HG03139 (cell line): ENCODE data around the gene SDHAF3.

Experiments used
- ATAC-seq: cut with Tn5 transposase; IDR thresholded peaks from one replicate; pipeline ENCODE4 v1.9.1; 2021; ENCODE audit not compliant: unreplicated experiment

The SDHAF3 gene

DNA sequence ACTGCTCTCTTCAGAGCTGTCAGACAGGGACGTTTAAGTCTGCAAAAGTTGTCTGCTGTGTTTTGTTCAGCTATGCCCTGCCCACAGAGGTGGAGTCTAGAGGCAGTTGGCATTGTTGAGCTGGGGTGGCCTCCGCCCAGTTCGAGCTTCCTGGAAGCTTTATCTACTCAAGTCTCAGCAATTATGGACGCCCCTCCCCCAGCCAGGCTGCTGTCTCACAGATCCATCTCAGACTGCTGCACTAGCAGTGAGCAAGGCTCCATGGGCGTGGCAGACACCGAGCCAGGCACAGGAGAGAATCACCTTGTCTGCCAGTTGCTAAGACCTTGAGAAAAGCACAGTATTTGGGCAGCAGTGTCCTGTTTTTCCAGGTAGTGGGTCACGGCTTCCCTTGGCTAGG lies 98.1 kb downstream of the SDHAF3 start:
- ATAC-seq, result no peak

DNA sequence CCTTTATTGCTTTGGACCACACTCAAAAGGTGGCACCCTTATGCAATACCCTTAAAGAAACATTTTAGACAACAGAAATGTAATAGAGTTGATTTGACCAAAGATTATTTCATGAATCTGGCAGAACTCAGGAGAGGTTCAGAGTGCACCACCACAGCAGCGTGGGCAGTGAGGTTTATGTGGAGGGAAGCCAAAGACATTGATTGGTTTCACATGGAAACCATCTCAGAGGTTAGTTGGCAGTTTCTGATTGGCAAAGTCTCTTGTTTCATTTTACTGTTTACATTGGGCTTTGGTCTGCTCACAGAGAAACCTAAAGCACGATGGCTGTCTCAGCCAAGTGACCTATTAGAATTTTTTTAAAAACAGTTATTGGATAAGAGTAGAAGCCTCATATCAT lies 101.3 kb downstream of the SDHAF3 start:
- no peak for ATAC-seq

DNA sequence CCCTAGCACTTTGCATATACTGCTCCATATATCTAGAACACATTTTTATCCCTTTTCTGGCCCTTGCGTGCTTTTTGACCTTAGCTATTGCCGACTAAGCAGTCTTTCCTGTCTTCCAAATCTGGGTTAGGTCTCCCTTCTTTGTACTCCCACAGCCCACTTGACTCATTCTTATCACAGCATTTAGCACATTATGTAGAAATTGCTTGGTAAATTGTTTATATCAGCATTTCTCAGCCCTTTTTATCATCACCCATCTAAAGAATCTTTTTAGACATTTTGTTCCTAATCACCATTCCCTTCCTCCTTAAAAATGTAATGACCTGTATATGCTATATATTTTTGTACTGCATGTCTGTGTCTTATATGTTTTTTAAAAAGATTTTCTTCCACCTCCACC lies 101.7 kb downstream of the SDHAF3 start:
- no peak for ATAC-seq

DNA sequence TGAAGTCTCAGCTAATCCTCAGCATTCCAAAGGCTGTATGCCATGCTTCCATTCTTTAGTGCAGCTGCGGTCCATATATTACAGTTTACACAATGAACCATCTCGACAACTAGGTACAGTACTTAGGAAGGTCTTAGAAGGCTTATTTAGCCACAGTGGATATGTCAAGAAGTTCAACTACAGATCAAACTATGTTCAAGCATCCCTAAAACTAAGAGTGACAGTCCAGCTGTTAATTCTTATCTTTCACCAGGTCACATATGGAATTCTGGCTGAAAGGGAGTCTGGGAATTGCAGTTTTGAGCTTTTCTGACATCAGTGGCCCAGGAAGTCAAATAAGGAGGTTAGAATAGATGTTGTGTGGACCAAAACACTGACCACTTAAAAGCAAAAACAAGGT lies 106.8 kb downstream of the SDHAF3 start:
- no peak for ATAC-seq

DNA sequence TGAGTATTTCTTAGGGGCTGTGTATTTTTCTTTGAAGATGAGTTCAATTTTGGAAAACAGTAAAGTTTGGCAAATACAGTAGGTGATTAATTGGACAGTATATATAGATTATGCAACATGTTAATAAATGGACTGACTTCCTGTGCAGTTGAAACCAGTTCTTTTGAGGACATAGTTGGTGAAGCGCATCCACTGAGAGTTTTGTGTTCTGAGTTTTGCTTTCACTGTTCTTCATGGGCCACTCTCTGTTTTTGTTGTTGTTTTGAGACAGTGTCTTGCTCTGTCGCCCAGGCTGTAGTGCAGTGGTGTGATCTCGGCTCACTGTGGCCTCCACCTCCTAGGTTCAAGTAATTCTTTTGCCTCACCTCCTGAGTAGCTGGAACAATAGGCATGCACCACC lies 109.0 kb downstream of the SDHAF3 start:
- ATAC-seq, result peak; percentile 89
